HuH-7 (cell line): Measurements from ENCODE around the gene KCNK18.

Source experiments
- DNase-seq: peaks from one replicate; pipeline ENCODE4 v3.0.0; 2011; ENCODE audit warnings: low spot score

Gene KCNK18

GRCh38 chr10:117254338-117254737, 57.0 kb downstream of the KCNK18 start:
- DNase-seq = no peak

DNA sequence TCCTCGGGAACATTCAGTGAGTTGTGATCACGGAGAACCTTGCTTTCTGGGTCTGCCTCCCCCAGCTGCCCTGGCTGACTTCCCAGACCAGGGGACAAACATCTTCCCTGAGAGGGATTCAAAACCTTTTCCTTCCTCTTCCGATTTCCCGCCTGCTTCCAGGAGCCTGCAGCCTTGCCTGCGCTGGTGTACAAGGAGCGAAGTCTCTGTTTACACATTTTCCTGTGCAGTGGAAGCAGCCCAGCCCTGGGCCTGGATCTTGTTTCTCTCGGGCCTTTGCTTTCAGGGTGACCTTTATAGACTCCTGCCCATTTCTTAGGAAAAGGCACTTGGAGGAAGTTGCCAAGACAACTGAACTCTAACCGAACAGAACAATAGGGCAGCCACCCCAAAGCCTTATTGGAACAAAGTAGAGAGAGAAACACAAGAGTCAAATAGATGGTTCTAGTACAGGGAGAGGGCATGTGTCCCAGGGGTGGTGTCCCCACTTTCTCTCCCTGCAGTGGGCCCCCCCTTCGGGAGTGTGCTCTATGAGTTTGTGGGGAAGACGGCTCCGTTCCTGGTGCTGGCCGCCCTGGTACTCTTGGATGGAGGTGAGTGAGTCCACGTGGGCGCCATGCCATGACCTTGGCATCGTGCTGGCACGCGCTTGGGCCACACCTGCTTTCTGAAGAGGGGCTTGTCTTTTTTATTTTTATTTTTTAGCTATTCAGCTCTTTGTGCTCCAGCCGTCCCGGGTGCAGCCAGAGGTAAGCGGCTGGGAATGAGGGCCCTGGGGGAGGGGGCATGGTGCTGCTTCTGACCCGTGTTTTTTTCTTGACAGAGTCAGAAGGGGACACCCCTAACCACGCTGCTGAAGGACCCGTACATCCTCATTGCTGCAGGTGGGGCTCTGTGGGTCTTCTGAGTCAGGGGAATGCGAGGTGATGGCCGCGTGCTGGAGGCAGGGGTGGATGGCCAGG, 57.8 kb downstream of the KCNK18 start:
- DNase-seq = no peak

DNA sequence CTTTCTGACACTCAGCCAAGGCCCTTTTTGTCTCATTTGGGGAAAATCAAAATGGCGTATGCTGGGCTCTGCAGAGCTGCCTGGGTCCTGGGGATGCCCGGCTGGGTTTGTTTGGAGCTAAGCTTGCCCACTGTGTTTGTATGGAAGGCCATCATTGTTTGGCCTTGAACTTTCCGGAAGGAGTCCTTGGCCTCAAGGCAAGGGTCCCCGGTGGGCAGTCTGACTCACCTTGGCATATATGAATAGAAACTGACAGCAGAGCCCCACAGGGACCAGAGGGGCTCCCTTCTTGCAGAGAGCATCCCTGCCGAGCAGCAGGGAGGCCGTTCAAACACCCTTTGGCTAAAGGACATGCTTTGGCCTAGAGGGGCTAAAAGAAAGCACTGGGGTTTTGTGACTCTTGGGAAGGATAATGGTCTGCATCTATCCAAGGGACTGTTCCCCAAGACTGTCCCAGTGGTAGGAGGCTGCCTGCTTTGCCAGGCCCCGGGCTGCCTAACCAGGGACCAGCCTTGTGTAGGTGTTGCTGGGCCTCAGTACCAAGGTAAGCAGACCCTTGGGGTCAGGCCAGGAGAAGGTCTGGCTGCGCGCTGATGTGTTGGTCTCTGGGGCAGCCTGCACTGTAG, 58.7 kb downstream of the KCNK18 start:
- DNase-seq = no peak

- no peak for DNase-seq
Observed at GRCh38 chr10:117256910-117257309, 59.6 kb downstream of the KCNK18 start.

DNA sequence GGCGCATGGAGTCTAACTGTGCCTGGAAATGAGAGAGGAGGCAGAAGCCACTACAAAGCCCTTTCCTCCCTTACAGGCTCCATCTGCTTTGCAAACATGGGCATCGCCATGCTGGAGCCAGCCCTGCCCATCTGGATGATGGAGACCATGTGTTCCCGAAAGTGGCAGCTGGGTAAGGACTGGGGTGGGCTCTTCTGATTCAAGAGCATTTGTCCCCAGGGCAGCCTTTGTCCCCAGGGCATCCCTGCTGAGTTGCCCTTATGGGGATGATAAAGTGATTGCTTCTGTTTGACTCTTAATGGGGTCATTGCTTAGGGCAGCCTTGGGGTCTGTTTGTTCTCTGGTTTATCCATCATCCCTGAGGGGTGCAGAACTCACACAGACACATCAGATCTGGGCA, 60.4 kb downstream of the KCNK18 start:
- DNase-seq = no peak

- DNase-seq = no peak
Observed at GRCh38 chr10:117259279-117259678, 62.0 kb downstream of the KCNK18 start.
